Right lobe of liver (tissue), 6 donors: ENCODE results near the gene CAMTA1. TPM values are rescaled to one million over a fixed set of nuclear protein-coding genes. Genes with fewer than 3 reads are reported as not detected.
"Not testable (repeated sequence)": the region's sequence is repeated elsewhere in the genome, so short reads cannot be mapped to it uniquely, and the experiment has no call there.

Experiments
- ATAC-seq, 4 donors: fragments of 200-7000 bp; cut with Tn5 transposase; one replicate each; pipeline ENCODE4 v1.9.1; 2020; ENCODE audit warnings: mild to moderate bottlenecking in 4 of 4, moderate library complexity in 4 of 4
- DNase-seq, 3 donors: peaks; one replicate each; pipeline ENCODE4 v3.0.0-alpha.2; 2020
- H3K27ac ChIP-seq, 3 donors: fragments of 200-600 bp; one replicate each; pipeline ENCODE4 v1.8.0; 2022
- H3K27me3 ChIP-seq, 2 donors: fragments of 200-600 bp; one replicate each; pipeline ENCODE4 v1.8.0; 2022
- H3K36me3 ChIP-seq, 4 donors: fragments of 200-600 bp; sonication (generic) in 1 of 4; one replicate each; pipeline versions ENCODE4 v1.5.1 to v1.8.0; 2017 to 2022; ENCODE audit warnings: control low read depth in 1 of 4
- H3K4me1 ChIP-seq, 4 donors: fragments of 200-600 bp; sonication (generic) in 1 of 4; one replicate each; pipeline versions ENCODE4 v1.5.1 to v1.8.0; 2017 to 2022; ENCODE audit warnings: control low read depth in 1 of 4
- H3K4me3 ChIP-seq, 3 donors: fragments of 200-600 bp; one replicate each; pipeline ENCODE4 v1.8.0; 2022
- H3K9me3 ChIP-seq, 4 donors: fragments of 200-600 bp; sonication (generic) in 1 of 4; one replicate each; pipeline versions ENCODE4 v1.5.1 to v1.8.0; 2017 to 2022; ENCODE audit warnings: control low read depth in 1 of 4
- CTCF ChIP-seq, 4 donors: fragments of 200-600 bp in 3 of 4; fragments of 450-650 bp in 1 of 4; IDR thresholded peaks; one replicate each; pipeline versions ENCODE4 v1.5.1 to v1.8.0; 2016 to 2022; ENCODE audit warnings: antibody characterized with exemption in 4 of 4, mild to moderate bottlenecking in 2 of 4
- POLR2A ChIP-seq: fragments of 450-650 bp; IDR thresholded peaks from one replicate; pipeline ENCODE4 v1.6.1; 2017; ENCODE audit warnings: antibody characterized with exemption, mild to moderate bottlenecking
- whole genome bisulfite sequencing: methylation state at CpG from one replicate; pipeline ENCODE4 v1.1.6; 2018; ENCODE audit warnings: low coverage, low lambda C conversion rate; ENCODE audit not compliant: insufficient coverage; ENCODE audit errors: missing lambda C conversion rate; 5-methylcytosine and 5-hydroxymethylcytosine counted together
- intact Hi-C, 2 donors: fragments of 100-400 bp; cut with DNase I; formaldehyde crosslinking; loops; one replicate each; pipeline versions ENCODE4 v1.11.2 to v1.14.1; 2022
- total RNA-seq, 6 experiments: library from RNA; depleted of rRNA in 2 of 6; stranded (reverse); fragments of >200 nt in 2 of 6; fragmentation: NEBNext Ultra II Directional in 3 of 6; extraction: Animal tissue kit (Norgen Biotek cat#: 25700) in 3 of 6; gene quantifications; one replicate each; pipeline versions ENCODE4 v1.1.0 to v1.2.4, GENCODE V29; 2016 to 2023
- donor health status: DM: no; HTN: yes; CAD: no.
- donor health status: DM: no; HTN: no; CAD: no.
- donor health status: DM: no; HTN: no; CAD: no.
- donor health status: DM: no; HTN: yes; CAD: no.
- donor health status: DM: no; HTN: yes; CAD: no.

Gene CAMTA1
- total RNA-seq, 6 experiments from 2014 or later, result 32.3 to 49.4 (median 37.2) TPM

- DNase-seq (no peak), ATAC-seq (no peak)
- TF ChIP-seq POLR2A (no peak), CTCF (IDR thresholded peaks at IDR 0.05) (no peak)
- intact Hi-C loops, result no loop called here
- H3K27ac ChIP-seq, result no peak overlapping the region
- no peaks in the 10 kb centered on the region for H3K27me3 ChIP-seq
- no peak overlapping the region for H3K4me3 ChIP-seq
- WGBS, result 73% methylated on average over 1 of the region's 7 CpGs
- H3K9me3 ChIP-seq, result no peaks in the 10 kb centered on the region
- no peaks in the 10 kb centered on the region for H3K4me1 ChIP-seq
- no peaks in the 10 kb centered on the region for H3K36me3 ChIP-seq
Observed at GRCh38 chr1:7705908-7706216, 920.6 kb downstream of the CAMTA1 start.

- 93% methylated on average over 3 of the region's 4 CpGs for WGBS
- no peak for ATAC-seq
- Histone ChIP-seq H3K9me3 (no peaks in the 10 kb centered on the region), H3K27me3 (no peaks in the 10 kb centered on the region), H3K4me3 (no peak overlapping the region), H3K4me1 (no peaks in the 10 kb centered on the region), H3K36me3 (no peaks in the 10 kb centered on the region), H3K27ac (no peak overlapping the region)
- intact Hi-C loops, result no loop called here
- DNase-seq, result no peak
- no peak for TF ChIP-seq CTCF (IDR thresholded peaks at IDR 0.05)
- TF ChIP-seq POLR2A, result no peak
Observed at GRCh38 chr1:7707527-7707926, 922.3 kb downstream of the CAMTA1 start.

- WGBS, result 50% methylated on average over 1 of the region's 4 CpGs
- DNase-seq, H3K4me1 ChIP-seq, H3K27ac ChIP-seq, intact Hi-C loops, H3K9me3 ChIP-seq, H3K36me3 ChIP-seq, H3K27me3 ChIP-seq, ATAC-seq, H3K4me3 ChIP-seq: not testable (repeated sequence)
Observed at GRCh38 chr1:7708065-7708464, 922.8 kb downstream of the CAMTA1 start.

GRCh38 chr1:7710859-7711258, 925.6 kb downstream of the CAMTA1 start:
- Histone ChIP-seq H3K36me3 (no peaks in the 10 kb centered on the region), H3K9me3 (no peaks in the 10 kb centered on the region), H3K4me1 (no peaks in the 10 kb centered on the region), H3K27me3 (no peaks in the 10 kb centered on the region), H3K27ac (no peak overlapping the region), H3K4me3 (no peak overlapping the region)
- ATAC-seq (no peak), DNase-seq (no peak)
- intact Hi-C loops, result no loop called here
- WGBS, result 76% methylated on average over 3 of the region's 3 CpGs
- TF ChIP-seq CTCF (IDR thresholded peaks at IDR 0.05) (no peak), POLR2A (no peak)

GRCh38 chr1:7712731-7713323, 927.6 kb downstream of the CAMTA1 start:
- intact Hi-C loops, result no loop called here
- Histone ChIP-seq H3K4me1 (no peaks in the 10 kb centered on the region), H3K27ac (no peak overlapping the region), H3K9me3 (no peaks in the 10 kb centered on the region), H3K4me3 (no peak overlapping the region), H3K36me3 (no peaks in the 10 kb centered on the region), H3K27me3 (no peaks in the 10 kb centered on the region)
- TF ChIP-seq POLR2A, result no peak
- TF ChIP-seq CTCF (IDR thresholded peaks at IDR 0.05), result no peak
- ATAC-seq, result no peak
- DNase-seq, result no peak
- 67% methylated on average over 4 of the region's 8 CpGs for WGBS
